CMK (cell line): Measurements from ENCODE around the gene OGA.

Experiments
- DNase-seq: peaks from one replicate; pipeline ENCODE4 v3.0.0-alpha.2; 2010; ENCODE audit warnings: low read depth

Gene OGA

GRCh38 chr10:101759309-101760247 is 58.7 kb downstream of the OGA start:
- no peak for DNase-seq

- no peak for DNase-seq
These were observed 59.4 kb downstream of the OGA start for GRCh38 chr10:101758858-101759257.

- DNase-seq = no peak
These were observed 66.0 kb downstream of the OGA start for GRCh38 chr10:101752241-101752640.

- DNase-seq = no peak
These were observed 68.9 kb downstream of the OGA start for GRCh38 chr10:101749047-101750016.

- no peak for DNase-seq
These were observed 69.7 kb downstream of the OGA start for GRCh38 chr10:101748496-101748895.

GRCh38 chr10:101745074-101745696 is 73.1 kb downstream of the OGA start:
- DNase-seq = no peak

GRCh38 chr10:101744267-101744666 is 74.0 kb downstream of the OGA start:
- no peak for DNase-seq

- no peak for DNase-seq
These were observed 76.3 kb downstream of the OGA start for GRCh38 chr10:101741938-101742337.

GRCh38 chr10:101736666-101737065 is 81.6 kb downstream of the OGA start:
- DNase-seq = no peak
